T-helper 1 cell treated with Interleukin-12 subunit alpha and Interleukin-12 subunit beta and Interleukin-4 antibody, amounts not matched to agents 30 μg/mL and 1 μg/mL, for 36 hours (primary cell): ENCODE data around the gene NELFB.

Experiments
- H3K27ac Mint-ChIP-seq: one replicate; pipeline ENCODE4 v1.8.0; 2021; ENCODE audit warnings: mild to moderate bottlenecking, mixed read lengths
- H3K27me3 Mint-ChIP-seq: one replicate; pipeline ENCODE4 v1.8.0; 2021; ENCODE audit warnings: low read depth, mixed read lengths
- H3K36me3 Mint-ChIP-seq: one replicate; pipeline ENCODE4 v1.8.0; 2021; ENCODE audit warnings: low read depth, mixed read lengths
- H3K4me1 Mint-ChIP-seq: one replicate; pipeline ENCODE4 v1.8.0; 2021; ENCODE audit warnings: low read depth, mixed read lengths
- H3K4me3 Mint-ChIP-seq: one replicate; pipeline ENCODE4 v1.8.0; 2021; ENCODE audit warnings: mild to moderate bottlenecking, moderate library complexity, mixed read lengths
- H3K9me3 Mint-ChIP-seq: one replicate; pipeline ENCODE4 v1.8.0; 2021; ENCODE audit warnings: mixed read lengths

NELFB gene

GRCh38 chr9:137301081-137301947 is 46.2 kb downstream of the NELFB start:
- Mint-ChIP-seq H3K9me3 (no peaks in the 10 kb centered on the region), H3K27ac (no peak overlapping the region), H3K36me3 (no peaks in the 10 kb centered on the region), H3K27me3 (peaks cover 34% of the 10 kb centered on the region), H3K4me1 (peaks cover 8% of the 10 kb centered on the region), H3K4me3 (peak overlapping the region; percentile 81)

- Mint-ChIP-seq H3K27ac (no peak within 1 kb of the TSS), H3K4me3 (peak within 1 kb of the TSS; percentile 63), H3K36me3 (no peaks in the 10 kb centered on the region), H3K4me1 (peaks cover 5% of the 10 kb centered on the region), H3K27me3 (peaks cover 26% of the 10 kb centered on the region), H3K9me3 (no peaks in the 10 kb centered on the region)
These were observed 47.0 kb downstream of the NELFB start, which contains the start of gene NRARP for GRCh38 chr9:137302118-137302448. Gene NRARP, minus strand, starts transcription at chr9:137302271. Its CDS starts 343 bp downstream, at chr9:137301928.

GRCh38 chr9:137302449-137303150 is 47.5 kb downstream of the NELFB start:
- Mint-ChIP-seq H3K36me3 (no peaks in the 10 kb centered on the region), H3K4me3 (no peak overlapping the region), H3K4me1 (peaks cover 5% of the 10 kb centered on the region), H3K9me3 (no peaks in the 10 kb centered on the region), H3K27me3 (peaks cover 21% of the 10 kb centered on the region), H3K27ac (no peak overlapping the region)

- H3K36me3 Mint-ChIP-seq, result no peaks in the 10 kb centered on the region
- no peaks in the 10 kb centered on the region for H3K9me3 Mint-ChIP-seq
- no peak overlapping the region for H3K27ac Mint-ChIP-seq
- no peak overlapping the region for H3K4me3 Mint-ChIP-seq
- H3K4me1 Mint-ChIP-seq, result peaks cover 5% of the 10 kb centered on the region
- peaks cover 17% of the 10 kb centered on the region for H3K27me3 Mint-ChIP-seq
These were observed 48.2 kb downstream of the NELFB start for GRCh38 chr9:137303151-137303892.

DNA sequence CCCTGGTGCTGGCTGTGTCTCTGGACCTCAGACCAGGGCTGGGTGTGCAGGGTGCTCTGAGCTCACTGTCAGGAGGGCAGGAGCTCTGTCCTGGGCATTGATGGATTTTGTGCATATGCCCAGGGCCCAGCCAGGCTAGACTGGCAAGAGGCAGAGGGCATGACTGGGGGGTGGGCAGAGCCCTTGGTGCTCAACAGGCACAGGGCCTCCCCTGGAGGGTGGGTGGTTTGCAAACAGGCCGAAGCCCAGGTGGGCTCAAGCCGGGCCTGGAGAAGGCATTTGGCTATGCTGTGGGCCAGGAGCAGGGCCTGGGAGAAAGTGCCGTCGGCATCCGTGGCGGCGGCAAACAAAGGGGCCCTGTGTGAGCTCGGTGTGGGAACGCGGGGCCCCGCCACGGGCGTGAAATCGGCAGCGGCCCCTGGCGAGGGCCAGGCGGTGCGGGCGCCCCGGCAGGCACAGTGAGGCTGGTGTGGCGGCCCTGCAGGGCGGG is 48.8 kb downstream of the NELFB start:
- Mint-ChIP-seq H3K4me1 (peaks cover 5% of the 10 kb centered on the region), H3K36me3 (no peaks in the 10 kb centered on the region), H3K4me3 (no peak overlapping the region), H3K9me3 (no peaks in the 10 kb centered on the region), H3K27ac (no peak overlapping the region), H3K27me3 (peaks cover 14% of the 10 kb centered on the region)

- Mint-ChIP-seq H3K27ac (no peak overlapping the region), H3K9me3 (no peaks in the 10 kb centered on the region), H3K4me1 (peaks cover 5% of the 10 kb centered on the region), H3K27me3 (peaks cover 10% of the 10 kb centered on the region), H3K36me3 (no peaks in the 10 kb centered on the region), H3K4me3 (no peak overlapping the region)
These were observed 49.4 kb downstream of the NELFB start for GRCh38 chr9:137304383-137305059.

DNA sequence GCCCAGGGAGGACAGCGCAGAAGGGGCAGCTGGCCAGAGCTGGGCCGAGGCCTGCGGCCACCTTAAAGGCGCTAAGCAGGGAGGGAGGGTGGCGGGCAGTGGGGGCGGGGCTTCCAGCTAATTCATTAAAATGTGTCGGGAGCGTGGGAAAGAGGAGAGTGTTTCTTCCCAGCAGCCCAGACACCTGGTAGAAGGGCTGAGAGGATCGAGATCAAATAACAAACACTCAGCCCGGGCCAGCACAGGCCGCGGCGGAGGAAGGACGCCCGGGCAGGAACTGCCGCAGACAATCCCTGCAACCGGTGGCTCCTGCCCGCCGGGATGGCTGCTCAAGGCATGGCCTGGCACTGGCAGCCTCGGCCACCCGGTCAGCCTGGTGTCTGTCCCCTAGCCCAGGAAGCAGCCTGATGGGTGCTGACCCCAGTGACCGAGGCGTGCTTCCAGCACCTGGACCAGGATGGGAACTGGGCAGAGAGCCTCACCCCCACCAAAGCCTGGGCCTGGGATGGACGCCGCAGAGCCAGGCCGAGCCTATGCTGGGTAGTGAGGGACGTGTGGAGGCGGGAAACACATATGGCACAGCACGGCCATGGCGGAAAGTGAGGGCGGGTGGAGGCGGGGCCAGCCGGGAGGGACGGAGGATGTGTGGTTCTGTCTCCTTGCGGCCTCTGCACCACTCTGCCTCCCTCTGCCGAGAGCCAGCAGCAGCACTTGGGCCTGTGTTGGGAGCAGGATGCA is 50.1 kb downstream of the NELFB start:
- peaks cover 5% of the 10 kb centered on the region for H3K27me3 Mint-ChIP-seq
- no peaks in the 10 kb centered on the region for H3K9me3 Mint-ChIP-seq
- H3K27ac Mint-ChIP-seq, result peak overlapping the region; percentile 49
- H3K4me3 Mint-ChIP-seq, result no peak overlapping the region
- peaks cover 5% of the 10 kb centered on the region for H3K4me1 Mint-ChIP-seq
- no peaks in the 10 kb centered on the region for H3K36me3 Mint-ChIP-seq

DNA sequence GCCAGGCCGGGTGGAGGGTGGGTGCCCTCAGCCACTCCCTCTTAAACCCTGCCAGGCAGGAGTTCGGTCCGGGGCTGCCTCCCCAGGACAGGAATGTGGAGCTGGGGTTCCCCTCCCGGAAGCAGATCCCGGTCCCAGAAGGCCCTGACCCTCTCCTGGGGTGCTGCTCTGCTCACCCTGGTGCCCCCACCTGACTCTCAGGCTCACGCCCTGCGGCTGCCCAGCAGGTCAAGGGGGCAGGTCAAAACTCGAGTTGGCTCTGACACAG is 50.6 kb downstream of the NELFB start:
- Mint-ChIP-seq H3K27ac (no peak overlapping the region), H3K9me3 (no peaks in the 10 kb centered on the region), H3K27me3 (peaks cover 2% of the 10 kb centered on the region), H3K4me3 (no peak overlapping the region), H3K4me1 (peaks cover 4% of the 10 kb centered on the region), H3K36me3 (no peaks in the 10 kb centered on the region)

- H3K27me3 Mint-ChIP-seq, result no peaks in the 10 kb centered on the region
- H3K36me3 Mint-ChIP-seq, result no peaks in the 10 kb centered on the region
- no peak overlapping the region for H3K27ac Mint-ChIP-seq
- H3K4me3 Mint-ChIP-seq, result no peak overlapping the region
- no peaks in the 10 kb centered on the region for H3K9me3 Mint-ChIP-seq
- peaks cover 3% of the 10 kb centered on the region for H3K4me1 Mint-ChIP-seq
These were observed 51.1 kb downstream of the NELFB start for GRCh38 chr9:137306066-137306849.

DNA sequence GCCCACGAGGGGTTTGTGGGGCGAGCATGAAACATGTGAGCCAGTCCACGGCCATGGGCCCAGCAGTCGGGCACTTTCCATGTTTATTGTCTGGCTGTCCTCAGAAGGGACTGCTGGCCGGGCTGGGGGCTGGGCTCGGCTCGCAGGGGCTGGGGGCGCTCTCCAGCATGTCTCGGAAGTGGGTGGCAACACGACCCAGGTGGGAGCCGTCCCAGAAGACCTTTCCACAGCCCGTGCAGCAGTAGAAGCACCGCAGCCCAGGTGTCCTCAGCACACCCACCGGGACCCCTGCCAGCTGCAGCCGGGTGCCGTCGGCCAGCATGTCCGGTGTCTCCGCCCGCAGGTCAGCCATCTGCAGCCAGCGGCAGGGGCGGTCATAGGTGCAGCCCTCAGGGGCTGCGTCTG is 51.7 kb downstream of the NELFB start:
- H3K9me3 Mint-ChIP-seq, result no peaks in the 10 kb centered on the region
- H3K4me3 Mint-ChIP-seq, result no peak overlapping the region
- no peaks in the 10 kb centered on the region for H3K36me3 Mint-ChIP-seq
- no peak overlapping the region for H3K27ac Mint-ChIP-seq
- no peaks in the 10 kb centered on the region for H3K27me3 Mint-ChIP-seq
- peaks cover 3% of the 10 kb centered on the region for H3K4me1 Mint-ChIP-seq

- no peak overlapping the region for H3K4me3 Mint-ChIP-seq
- no peaks in the 10 kb centered on the region for H3K9me3 Mint-ChIP-seq
- peaks cover 3% of the 10 kb centered on the region for H3K4me1 Mint-ChIP-seq
- H3K27me3 Mint-ChIP-seq, result no peaks in the 10 kb centered on the region
- no peaks in the 10 kb centered on the region for H3K36me3 Mint-ChIP-seq
- no peak overlapping the region for H3K27ac Mint-ChIP-seq
These were observed 52.3 kb downstream of the NELFB start for GRCh38 chr9:137307255-137308056.

DNA sequence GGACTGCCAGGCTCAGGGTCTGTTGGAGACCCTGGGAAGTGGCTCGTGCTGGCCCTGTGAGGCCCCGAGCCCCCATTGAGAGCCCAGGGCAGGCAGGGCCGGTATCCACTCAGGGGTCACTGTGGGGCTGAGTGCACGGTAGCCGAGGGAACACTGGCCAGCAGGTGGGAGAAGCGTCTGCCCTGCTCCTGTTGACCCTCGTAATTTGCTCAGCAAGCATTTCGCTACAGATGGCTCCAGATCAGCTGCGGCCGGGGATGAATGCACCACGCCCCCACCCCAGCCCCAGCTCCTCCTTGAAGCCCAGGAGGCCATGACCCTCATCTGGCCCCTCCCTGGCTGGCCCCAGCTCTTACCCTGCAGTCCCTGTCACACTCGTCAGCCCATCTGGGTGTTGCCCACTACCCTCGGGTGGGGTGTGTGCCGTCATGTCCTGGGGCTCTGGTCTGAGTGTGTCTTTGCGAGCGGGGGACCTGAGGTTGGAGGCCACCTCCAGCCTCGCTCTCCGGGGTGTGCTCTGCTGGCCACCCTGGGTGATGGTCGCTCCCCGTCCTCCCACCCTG is 53.0 kb downstream of the NELFB start:
- no peak overlapping the region for H3K27ac Mint-ChIP-seq
- no peaks in the 10 kb centered on the region for H3K9me3 Mint-ChIP-seq
- no peaks in the 10 kb centered on the region for H3K36me3 Mint-ChIP-seq
- H3K27me3 Mint-ChIP-seq, result no peaks in the 10 kb centered on the region
- no peak overlapping the region for H3K4me3 Mint-ChIP-seq
- peaks cover 3% of the 10 kb centered on the region for H3K4me1 Mint-ChIP-seq
